ENCODE results near the gene CD151. TPM values are rescaled to one million over a fixed set of nuclear protein-coding genes. Genes with fewer than 3 reads are reported as not detected.

CD151 gene
- total RNA-seq, 4 donors from 2014 or later = 328 to 675 (median 614) TPM

DNA sequence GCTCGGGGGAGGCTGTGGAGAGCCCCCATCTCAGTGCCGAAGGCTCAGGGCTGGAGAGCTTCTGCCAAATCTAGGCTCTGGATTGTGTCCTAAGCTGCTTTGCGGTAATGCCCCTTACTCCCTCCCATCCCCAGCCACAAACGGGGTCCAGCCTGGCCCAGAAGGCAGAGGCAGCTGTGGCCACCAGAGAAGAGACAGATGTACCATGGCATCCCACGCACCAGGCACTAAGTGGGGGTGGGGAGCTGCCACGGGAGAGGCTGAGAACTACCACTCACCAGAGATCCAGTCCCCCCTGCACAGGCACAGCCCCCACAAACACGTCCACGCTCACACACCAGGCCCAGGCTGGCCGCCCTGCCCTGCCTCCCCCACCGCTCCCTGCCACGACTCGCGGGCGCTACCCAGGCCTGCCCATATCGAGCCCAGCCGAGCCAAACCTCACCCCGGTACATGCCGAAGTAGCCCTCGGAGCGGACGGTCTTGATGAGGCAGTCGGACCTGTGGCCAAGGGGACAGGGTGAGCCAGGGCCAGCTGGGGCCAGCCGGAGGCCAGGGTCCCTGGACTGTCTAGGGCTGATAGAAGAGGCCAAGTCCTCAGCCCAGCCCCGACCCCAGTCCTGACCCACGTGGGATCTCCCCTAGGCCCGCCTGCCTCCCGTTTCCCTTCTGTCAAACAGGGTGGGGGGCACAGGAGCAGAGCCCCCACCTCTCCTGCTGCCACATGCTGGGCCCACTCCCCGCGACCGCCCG lies 38.6 kb upstream of the CD151 start:
- TF ChIP-seq, protein P1, sequence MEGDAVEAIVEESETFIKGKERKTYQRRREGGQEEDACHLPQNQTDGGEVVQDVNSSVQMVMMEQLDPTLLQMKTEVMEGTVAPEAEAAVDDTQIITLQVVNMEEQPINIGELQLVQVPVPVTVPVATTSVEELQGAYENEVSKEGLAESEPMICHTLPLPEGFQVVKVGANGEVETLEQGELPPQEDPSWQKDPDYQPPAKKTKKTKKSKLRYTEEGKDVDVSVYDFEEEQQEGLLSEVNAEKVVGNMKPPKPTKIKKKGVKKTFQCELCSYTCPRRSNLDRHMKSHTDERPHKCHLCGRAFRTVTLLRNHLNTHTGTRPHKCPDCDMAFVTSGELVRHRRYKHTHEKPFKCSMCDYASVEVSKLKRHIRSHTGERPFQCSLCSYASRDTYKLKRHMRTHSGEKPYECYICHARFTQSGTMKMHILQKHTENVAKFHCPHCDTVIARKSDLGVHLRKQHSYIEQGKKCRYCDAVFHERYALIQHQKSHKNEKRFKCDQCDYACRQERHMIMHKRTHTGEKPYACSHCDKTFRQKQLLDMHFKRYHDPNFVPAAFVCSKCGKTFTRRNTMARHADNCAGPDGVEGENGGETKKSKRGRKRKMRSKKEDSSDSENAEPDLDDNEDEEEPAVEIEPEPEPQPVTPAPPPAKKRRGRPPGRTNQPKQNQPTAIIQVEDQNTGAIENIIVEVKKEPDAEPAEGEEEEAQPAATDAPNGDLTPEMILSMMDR (IDR thresholded peaks at IDR 0.05) = no peak
- no peak for DNase-seq (ENCODE audit: low spot score)
- ATAC-seq (ENCODE audit: low FRiP score) = no peak

DNA sequence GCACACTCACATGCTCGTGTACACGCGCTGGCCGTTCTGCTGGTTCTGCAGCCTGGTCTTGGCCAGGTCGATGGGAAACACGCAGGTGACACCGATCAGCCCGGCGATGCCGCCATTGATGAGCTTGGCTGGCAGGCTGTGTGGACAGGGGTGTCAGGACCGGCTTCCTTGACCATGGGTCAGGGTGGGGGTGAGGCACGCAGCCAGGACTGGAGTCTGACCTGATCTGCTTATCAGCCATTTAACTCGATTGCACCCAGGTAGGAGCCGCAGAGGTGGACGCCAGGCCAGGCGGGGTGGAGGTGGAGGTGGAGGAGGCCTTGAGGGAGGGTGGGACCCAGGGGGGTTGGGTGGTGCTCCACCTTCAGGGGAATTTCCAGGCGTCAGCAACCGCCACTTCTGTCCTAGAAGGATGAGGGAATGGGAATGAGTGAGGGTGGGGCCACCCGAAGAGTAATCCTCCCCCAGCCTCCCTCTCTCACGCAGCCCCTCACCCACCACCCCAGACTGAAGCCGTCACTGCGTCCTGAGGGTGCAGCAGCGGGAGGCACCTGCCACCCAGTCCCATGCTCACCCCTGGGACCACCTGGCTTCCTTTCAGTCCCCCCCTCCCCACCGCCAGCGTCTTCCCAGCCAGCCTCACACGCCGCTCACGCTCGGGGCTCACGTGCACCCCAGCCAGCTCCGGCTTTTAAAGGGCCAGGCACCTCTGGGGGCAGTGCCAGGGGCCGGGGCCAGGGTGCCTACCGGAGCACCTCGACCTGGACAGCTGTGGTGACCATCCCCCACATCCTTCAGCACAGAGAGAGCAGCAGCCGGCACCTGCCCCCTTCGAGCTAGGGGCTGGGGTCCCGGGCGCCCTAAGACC lies 37.8 kb upstream of the CD151 start:
- peak; percentile 7 for ATAC-seq (ENCODE audit: low FRiP score)
- TF ChIP-seq, protein P1 (IDR thresholded peaks at IDR 0.05) = no peak
- DNase-seq (ENCODE audit: low spot score) = no peak

GRCh38 chr11:795634-796564 lies 36.9 kb upstream of the CD151 start:
- TF ChIP-seq, protein P1 (IDR thresholded peaks at IDR 0.05) = no peak
- DNase-seq (ENCODE audit: low spot score) (no peak), ATAC-seq (ENCODE audit: low FRiP score) (peak; percentile 63)

- ATAC-seq (ENCODE audit: low FRiP score) (no peak), DNase-seq (ENCODE audit: low spot score) (no peak)
- TF ChIP-seq, protein P1 (IDR thresholded peaks at IDR 0.05) = no peak
These were observed 36.0 kb upstream of the CD151 start for GRCh38 chr11:796565-797295.

DNA sequence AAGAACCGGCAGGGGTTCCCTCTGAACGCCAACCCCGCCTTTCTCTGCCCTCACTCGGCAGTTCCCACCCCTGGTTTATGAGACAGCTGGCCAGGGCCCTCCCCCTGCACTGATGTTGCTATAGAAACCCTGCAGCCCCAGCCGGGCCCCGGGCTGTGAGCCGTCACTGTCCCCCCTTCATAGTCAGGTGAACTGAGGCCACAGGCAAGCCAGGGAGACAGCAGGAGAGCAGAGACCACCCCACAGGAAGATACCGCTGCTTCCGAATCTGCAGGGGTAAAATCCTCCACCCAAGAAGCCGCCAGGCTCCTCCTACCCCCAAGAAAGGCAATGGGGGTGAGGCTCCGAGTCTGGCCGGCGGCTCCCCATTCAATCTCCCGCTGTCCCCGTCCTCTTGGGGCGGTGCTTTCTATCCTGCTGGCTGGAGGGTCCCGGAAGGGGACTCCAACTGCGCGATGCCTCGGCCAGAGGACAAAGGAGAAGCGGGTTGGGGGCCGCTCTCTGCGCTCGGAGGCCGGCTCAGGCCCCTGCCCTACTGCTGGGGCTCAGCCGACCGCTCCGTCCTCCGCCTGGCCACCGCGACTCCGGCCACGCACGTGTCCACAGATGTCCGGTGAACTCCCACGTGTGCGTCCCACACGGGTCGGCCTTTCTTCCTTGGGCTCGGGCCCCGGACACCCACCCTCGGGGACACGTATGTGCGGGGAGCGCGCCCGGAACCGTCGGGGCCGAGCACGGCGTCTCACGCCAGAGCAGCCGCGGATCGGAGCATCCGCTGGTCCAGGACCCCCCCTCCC lies 35.3 kb upstream of the CD151 start:
- DNase-seq (ENCODE audit: low spot score) = no peak
- TF ChIP-seq, protein P1 (IDR thresholded peaks at IDR 0.05) = no peak
- peak; percentile 38 for ATAC-seq (ENCODE audit: low FRiP score)
